ENCODE data around the gene MGLL. TPM values are rescaled to one million over a fixed set of nuclear protein-coding genes. Genes with fewer than 3 reads are reported as not detected.

MGLL gene
- total and polyA plus RNA-seq, 4 donors, result 9.4 to 277 (median 74.2) TPM

GRCh38 chr3:127819086-127819485 lies 3.2 kb downstream of the MGLL start:
- no peak overlapping the region for H3K4me3 ChIP-seq (ENCODE audit: low read depth in 1 of 3, low read length in 3 of 3)
- peak; percentile 31 for DNase-seq (ENCODE audit: low spot score)
- TF ChIP-seq HNF4G (IDR thresholded peaks at IDR 0.05), result no peak
- TF ChIP-seq NR2F2 (IDR thresholded peaks at IDR 0.05), result no peak
- TF ChIP-seq HNF4A (conservative IDR thresholded peaks at IDR 0.05), result no peak
- no peak for TF ChIP-seq ZBTB33 (IDR thresholded peaks at IDR 0.05)
- H3K9ac ChIP-seq (ENCODE audit: low read depth in 1 of 2, low read length in 2 of 2), result peak overlapping the region in 1 of 2 donors; percentile 13
- no peaks in the 10 kb centered on the region for H3K9me3 ChIP-seq (ENCODE audit: control insufficient read depth in 4 of 4, low read length in 3 of 4)
- peaks cover 0 to 18% (median 11%) of the 10 kb centered on the region in 4 donors for H3K36me3 ChIP-seq (ENCODE audit: control insufficient read depth in 4 of 4, insufficient read depth in 3 of 4, low read depth in 1 of 4, low read length in 3 of 4)
- H3K4me1 ChIP-seq (ENCODE audit: control insufficient read depth in 4 of 4, insufficient read depth in 4 of 4, low read length in 3 of 4), result peaks cover 14 to 84% (median 67%) of the 10 kb centered on the region in 4 donors
- H3K27me3 ChIP-seq (ENCODE audit: control insufficient read depth in 4 of 4, insufficient read depth in 4 of 4, low read length in 3 of 4), result no peaks in the 10 kb centered on the region
- peak overlapping the region; percentile 80 to 87 for H3K27ac ChIP-seq (ENCODE audit: low read depth in 1 of 2, low read length in 2 of 2)
- WGBS, result 75% methylated on average over 9 of the region's 9 CpGs

- Histone ChIP-seq H3K36me3 (ENCODE audit: control insufficient read depth in 4 of 4, insufficient read depth in 3 of 4, low read depth in 1 of 4, low read length in 3 of 4) (peaks cover under 1 to 22% (median 19%) of the 10 kb centered on the region in 4 donors), H3K4me1 (ENCODE audit: control insufficient read depth in 4 of 4, insufficient read depth in 4 of 4, low read length in 3 of 4) (peaks cover 14 to 81% (median 65%) of the 10 kb centered on the region in 4 donors), H3K27ac (ENCODE audit: low read depth in 1 of 2, low read length in 2 of 2) (peak overlapping the region; percentile 80 to 87), H3K9ac (ENCODE audit: low read depth in 1 of 2, low read length in 2 of 2) (no peak overlapping the region), H3K27me3 (ENCODE audit: control insufficient read depth in 4 of 4, insufficient read depth in 4 of 4, low read length in 3 of 4) (no peaks in the 10 kb centered on the region), H3K9me3 (ENCODE audit: control insufficient read depth in 4 of 4, low read length in 3 of 4) (no peaks in the 10 kb centered on the region), H3K4me3 (ENCODE audit: low read depth in 1 of 3, low read length in 3 of 3) (no peak overlapping the region)
- 31% methylated on average over 5 of the region's 5 CpGs for WGBS
- DNase-seq (ENCODE audit: low spot score), result no peak
- TF ChIP-seq ZBTB33 (IDR thresholded peaks at IDR 0.05) (no peak), RAD21 (IDR thresholded peaks at IDR 0.05) (peak; percentile 45 to 52), ATF3 (IDR thresholded peaks at IDR 0.05) (peak; percentile 56), FOXA2 (IDR thresholded peaks at IDR 0.05) (peak; percentile 13), JUND (IDR thresholded peaks at IDR 0.05) (peak; percentile 60 to 90), YY1 (IDR thresholded peaks at IDR 0.05) (peak; percentile 79), HNF4G (IDR thresholded peaks at IDR 0.05) (no peak), FOXA1 (IDR thresholded peaks at IDR 0.05) (no peak), RXRA (IDR thresholded peaks at IDR 0.05) (peak; percentile 89 to 95), CTCF (IDR thresholded peaks at IDR 0.05; ENCODE audit: low read depth, low read length, missing input control) (no peak), MAX (IDR thresholded peaks at IDR 0.05) (peak; percentile 78), NR2F2 (IDR thresholded peaks at IDR 0.05) (peak; percentile 25), REST (IDR thresholded peaks at IDR 0.05) (peak; percentile 41), SP1 (IDR thresholded peaks at IDR 0.05) (peak; percentile 47), GABPA (IDR thresholded peaks at IDR 0.05 in 1 of 2, conservative IDR thresholded peaks at IDR 0.05 in 1 of 2) (peak in 1 of 2 donors; percentile 30), EGR1 (IDR thresholded peaks at IDR 0.05; ENCODE audit: low read depth in 2 of 2) (peak in 1 of 2 donors; percentile 75), HNF4A (conservative IDR thresholded peaks at IDR 0.05) (peak; percentile 51 to 76)
Measured at GRCh38 chr3:127817406-127817841, 4.9 kb downstream of the MGLL start.
